GM23338 (cell line): Measurements from ENCODE around the gene LTBP2. TPM values are rescaled to one million over a fixed set of nuclear protein-coding genes. Genes with fewer than 3 reads are reported as not detected.

Experiments
- ATAC-seq: fragments of 200-7000 bp; cut with Tn5 transposase; 3 replicates; pipeline ENCODE4 v1.9.1; 2020
- DNase-seq: peaks from one replicate; pipeline ENCODE4 v3.0.0-alpha.2; 2015; ENCODE audit warnings: low spot score
- H2AFZ ChIP-seq: fragments of 200-600 bp; sonication (generic); 2 replicates; pipeline ENCODE4 v1.8.0; 2016; ENCODE audit warnings: antibody characterized with exemption, mild to moderate bottlenecking, moderate library complexity
- H3F3A ChIP-seq: fragments of 200-600 bp; sonication (generic); replicated peaks from 2 replicates; pipeline ENCODE4 v1.8.0; 2017; ENCODE audit warnings: antibody characterized with exemption, mixed run types, low read depth
- H3K27ac ChIP-seq: fragments of 200-600 bp; sonication (generic); 2 replicates; pipeline ENCODE4 v1.6.1; 2016; ENCODE audit warnings: low read depth
- H3K27me3 ChIP-seq: fragments of 200-600 bp; sonication (generic); 2 replicates; pipeline ENCODE4 v1.8.0; 2016; ENCODE audit warnings: mild to moderate bottlenecking, mixed run types, moderate library complexity; ENCODE audit not compliant: insufficient read depth
- H3K36me3 ChIP-seq: fragments of 200-600 bp; sonication (generic); 2 replicates; pipeline ENCODE4 v1.8.0; 2016; ENCODE audit warnings: mild to moderate bottlenecking; ENCODE audit not compliant: insufficient read depth
- H3K4me1 ChIP-seq: fragments of 200-600 bp; sonication (generic); 2 replicates; pipeline ENCODE4 v1.8.0; 2016; ENCODE audit warnings: mild to moderate bottlenecking, moderate library complexity; ENCODE audit not compliant: insufficient read depth
- H3K4me2 ChIP-seq: fragments of 200-600 bp; sonication (generic); 2 replicates; pipeline ENCODE4 v1.7.1; 2017; ENCODE audit warnings: mixed run types
- H3K4me3 ChIP-seq: fragments of 200-600 bp; sonication (generic); 2 replicates; pipeline ENCODE4 v1.6.1; 2016; ENCODE audit warnings: mixed run types
- H3K79me2 ChIP-seq: fragments of 200-600 bp; sonication (generic); replicated peaks from 2 replicates; pipeline ENCODE4 v1.8.0; 2017; ENCODE audit warnings: mild to moderate bottlenecking; ENCODE audit not compliant: insufficient read depth
- H3K9me2 ChIP-seq: fragments of 200-600 bp; sonication (generic); 2 replicates; pipeline ENCODE4 v1.8.0; 2017; ENCODE audit not compliant: insufficient read depth
- H4K20me1 ChIP-seq: fragments of 200-600 bp; sonication (generic); replicated peaks from 2 replicates; pipeline ENCODE4 v1.8.0; 2017; ENCODE audit warnings: mild to moderate bottlenecking; ENCODE audit not compliant: insufficient read depth
- H3K27ac Mint-ChIP-seq: 2 replicates; pipeline ENCODE4 v1.8.0; 2020; ENCODE audit warnings: inconsistent platforms, mild to moderate bottlenecking, moderate library complexity, mixed read lengths
- H3K27me3 Mint-ChIP-seq: 3 replicates; pipeline ENCODE4 v1.8.0; 2022; ENCODE audit warnings: low read depth, mild to moderate bottlenecking, moderate library complexity, mixed read lengths, inconsistent platforms; ENCODE audit not compliant: insufficient read depth, poor library complexity
- H3K36me3 Mint-ChIP-seq: 3 replicates; pipeline ENCODE4 v1.8.0; 2021; ENCODE audit warnings: low read depth, mild to moderate bottlenecking, inconsistent platforms, moderate library complexity, mixed read lengths
- H3K4me1 Mint-ChIP-seq: 3 replicates; pipeline ENCODE4 v1.8.0; 2020; ENCODE audit warnings: mild to moderate bottlenecking, inconsistent platforms, mixed read lengths
- H3K4me3 Mint-ChIP-seq: 3 replicates; pipeline ENCODE4 v1.8.0; 2021; ENCODE audit warnings: moderate library complexity, mild to moderate bottlenecking, inconsistent platforms, mixed read lengths
- H3K9me3 Mint-ChIP-seq: 3 replicates; pipeline ENCODE4 v1.8.0; 2020; ENCODE audit warnings: moderate library complexity, mild to moderate bottlenecking, inconsistent platforms, mixed read lengths
- CREB1 ChIP-seq: fragments of 250-450 bp; sonication (Bioruptor Pico); IDR thresholded peaks from 2 replicates; pipeline ENCODE4 v1.5.0; 2020; ENCODE audit warnings: low read depth, mild to moderate bottlenecking, moderate library complexity
- CTCF ChIP-seq, 2 experiments: fragments of 200-600 bp in 1 of 2; sonication (generic) in 1 of 2; conservative IDR thresholded peaks; 2 replicates each; pipeline versions ENCODE4 v1.5.1 to v1.6.1; 2016 to 2017; ENCODE audit warnings: antibody characterized with exemption in 2 of 2, low read depth in 2 of 2, mild to moderate bottlenecking in 2 of 2, moderate library complexity in 1 of 2
- ETS1 ChIP-seq: IDR thresholded peaks from 2 replicates; pipeline ENCODE4 v1.6.1; 2016; ENCODE audit warnings: antibody characterized with exemption
- EZH2 ChIP-seq: fragments of 200-600 bp; sonication (generic); IDR thresholded peaks from one replicate; pipeline ENCODE4 v1.8.0; 2017; ENCODE audit warnings: antibody characterized with exemption, mild to moderate bottlenecking, low read depth; ENCODE audit not compliant: unreplicated experiment
- EZH2phosphoT487 ChIP-seq: fragments of 200-600 bp; sonication (generic); IDR thresholded peaks from one replicate; pipeline ENCODE4 v1.8.1; 2018; ENCODE audit warnings: antibody characterized with exemption; ENCODE audit not compliant: unreplicated experiment
- JUNB ChIP-seq: IDR thresholded peaks from one replicate; pipeline ENCODE4 v1.6.1; 2016; ENCODE audit warnings: antibody characterized with exemption; ENCODE audit not compliant: unreplicated experiment
- NANOG ChIP-seq: IDR thresholded peaks from 2 replicates; pipeline ENCODE4 v1.6.1; 2016; ENCODE audit warnings: antibody characterized with exemption, borderline replicate concordance
- POLR2AphosphoS5 ChIP-seq: IDR thresholded peaks from 2 replicates; pipeline ENCODE4 v1.6.1; 2016; ENCODE audit warnings: antibody characterized with exemption, low read depth
- STAT1 ChIP-seq: IDR thresholded peaks from one replicate; pipeline ENCODE4 v1.6.1; 2016; ENCODE audit warnings: antibody characterized with exemption; ENCODE audit not compliant: unreplicated experiment
- ZNF114 ChIP-seq: fragments of 250-450 bp; sonication (Bioruptor Pico); IDR thresholded peaks from 2 replicates; pipeline ENCODE4 v1.5.0; 2020; ENCODE audit warnings: mild to moderate bottlenecking, moderate library complexity
- ZNF331 ChIP-seq: fragments of 250-450 bp; sonication (Bioruptor Pico); IDR thresholded peaks from 2 replicates; pipeline ENCODE4 v1.5.0; 2020; ENCODE audit warnings: low read depth, mild to moderate bottlenecking, moderate library complexity
- polyA plus RNA-seq: library from polyadenylated mRNA; unstranded; fragments of >200 nt; fragmentation: Nextera tagmentation; extraction: Ambion mirVana; gene quantifications from 2 replicates; pipeline ENCODE4 v1.2.1, GENCODE V29; 2016
- total RNA-seq: library from RNA; depleted of rRNA; stranded (reverse); fragments of >200 nt; shearing (Covaris generic); gene quantifications from 2 replicates; pipeline ENCODE4 v1.2.3, GENCODE V29; 2014

Gene LTBP2
- total and polyA plus RNA-seq, 2 experiments from 2014 or later, result 0.27 to 0.49 TPM

GRCh38 chr14:74507840-74508239, 104.2 kb downstream of the LTBP2 start (continued):
- TF ChIP-seq ETS1 (no peak), STAT1 (no peak), POLR2AphosphoS5 (no peak), JUNB (no peak), CTCF (conservative IDR thresholded peaks at IDR 0.05; ENCODE audit: low read depth in 2 of 2) (no peak), EZH2 (no peak), ZNF114 (CRISPR knock-in tag) (no peak)

- no peak for ATAC-seq
- TF ChIP-seq EZH2phosphoT487 (no peak), POLR2AphosphoS5 (no peak), EZH2 (no peak), NANOG (no peak), STAT1 (no peak), ZNF331 (CRISPR knock-in tag) (no peak), CREB1 (CRISPR knock-in tag) (no peak), ZNF114 (CRISPR knock-in tag) (no peak), CTCF (conservative IDR thresholded peaks at IDR 0.05; ENCODE audit: low read depth in 2 of 2) (no peak), ETS1 (no peak)
- no peak for DNase-seq
Measured at GRCh38 chr14:74507085-74507484, 105.0 kb downstream of the LTBP2 start.

More at GRCh38 chr14:74507085-74507484, 105.0 kb downstream of the LTBP2 start:
- Histone ChIP-seq H3F3A (no peaks in the 10 kb centered on the region), H3K36me3 (no peaks in the 10 kb centered on the region), H3K27me3 (no peaks in the 10 kb centered on the region), H3K4me1 (no peaks in the 10 kb centered on the region), H3K4me2 (no peak overlapping the region), H3K4me3 (no peak overlapping the region), H3K9me2 (no peaks in the 10 kb centered on the region), H3K79me2 (no peaks in the 10 kb centered on the region), H4K20me1 (no peaks in the 10 kb centered on the region), H2AFZ (no peak overlapping the region), H3K27ac (no peak overlapping the region)
- H3K4me1 Mint-ChIP-seq, result peaks cover 33% of the 10 kb centered on the region
- peaks cover 24% of the 10 kb centered on the region for H3K27me3 Mint-ChIP-seq
- H3K9me3 Mint-ChIP-seq, result no peaks in the 10 kb centered on the region
- no peaks in the 10 kb centered on the region for H3K36me3 Mint-ChIP-seq
- H3K4me3 Mint-ChIP-seq, result no peak overlapping the region
- H3K27ac Mint-ChIP-seq, result no peak overlapping the region
